IMR-90 (cell line): Measurements from ENCODE around the gene MNDA. TPM values are rescaled to one million over a fixed set of nuclear protein-coding genes. Genes with fewer than 3 reads are reported as not detected.

Experiments used
- ATAC-seq: fragments of 200-7000 bp; cut with Tn5 transposase; 2 replicates; pipeline ENCODE4 v1.9.1; 2020; ENCODE audit warnings: low read depth, mild to moderate bottlenecking, moderate library complexity
- BruUV-seq: library from RNA; stranded (reverse); fragments of 400-500 nt; replicated peaks from 2 replicates; lab custom pipeline; 2021; lab: Mats Ljungman, UMichigan
- CTCF ChIA-PET: fragments of 300-600 bp; formaldehyde crosslinking; extraction: SDS; loops from one replicate; lab custom pipeline; 2021; ENCODE audit warnings: antibody characterized with exemption; lab: Yijun Ruan, JAX
- POLR2A ChIA-PET: fragments of 300-600 bp; sonication (Branson Sonifier 250); formaldehyde crosslinking; loops from one replicate; lab custom pipeline; 2022; ENCODE audit warnings: antibody characterized with exemption; ENCODE audit not compliant: unreplicated experiment; lab: Charles Lee
- DNase-seq: peaks from one replicate; pipeline ENCODE4 v3.0.0; 2013
- H2AFZ ChIP-seq: replicated peaks from 2 replicates; pipeline ENCODE3; 2013; ENCODE audit warnings: low read length, mild to moderate bottlenecking; ENCODE audit not compliant: poor library complexity
- H2AK5ac ChIP-seq: 2 replicates; pipeline ENCODE4 v1.6.1; 2013; ENCODE audit warnings: low read depth, low read length, inconsistent platforms
- H2AK9ac ChIP-seq: replicated peaks from 2 replicates; pipeline ENCODE3; 2013; ENCODE audit warnings: mild to moderate bottlenecking, low read depth, low read length, moderate library complexity; ENCODE audit not compliant: poor library complexity
- H2BK120ac ChIP-seq: 2 replicates; pipeline ENCODE4 v1.6.1; 2013; ENCODE audit warnings: low read depth, low read length, inconsistent platforms
- H2BK15ac ChIP-seq: 3 replicates; pipeline ENCODE4 v1.6.1; 2013; ENCODE audit warnings: low read depth, low read length, inconsistent platforms
- H2BK20ac ChIP-seq: 2 replicates; pipeline ENCODE4 v1.6.1; 2013; ENCODE audit warnings: low read depth, mild to moderate bottlenecking, inconsistent platforms, low read length, moderate library complexity
- H2BK5ac ChIP-seq: 2 replicates; pipeline ENCODE4 v1.6.1; 2013; ENCODE audit warnings: mild to moderate bottlenecking, low read depth, low read length, inconsistent platforms; ENCODE audit not compliant: poor library complexity, severe bottlenecking
- H3K14ac ChIP-seq: replicated peaks from 2 replicates; pipeline ENCODE4 v1.6.1; 2013; ENCODE audit warnings: low read depth, low read length, inconsistent platforms
- H3K18ac ChIP-seq: 2 replicates; pipeline ENCODE4 v1.6.1; 2013; ENCODE audit warnings: low read depth, low read length, control low read depth
- H3K23ac ChIP-seq: 2 replicates; pipeline ENCODE4 v1.6.1; 2013; ENCODE audit warnings: low read depth, low read length, inconsistent platforms
- H3K27ac ChIP-seq: 2 replicates; pipeline ENCODE4 v1.5.1; 2013; ENCODE audit warnings: mild to moderate bottlenecking, control low read depth, low read length; ENCODE audit not compliant: insufficient read depth
- H3K27me3 ChIP-seq: 2 replicates; pipeline ENCODE4 v1.6.1; 2013; ENCODE audit warnings: low read length; ENCODE audit not compliant: control insufficient read depth, insufficient read depth
- H3K36me3 ChIP-seq: 2 replicates; pipeline ENCODE4 v1.6.1; 2013; ENCODE audit warnings: low read length, mixed read lengths; ENCODE audit not compliant: control insufficient read depth, insufficient read depth
- H3K4ac ChIP-seq: 2 replicates; pipeline ENCODE4 v1.6.1; 2013; ENCODE audit warnings: low read depth, low read length, inconsistent platforms
- H3K4me1 ChIP-seq: 2 replicates; pipeline ENCODE4 v1.6.1; 2013; ENCODE audit warnings: low read length, mixed read lengths; ENCODE audit not compliant: control insufficient read depth, insufficient read depth
- H3K4me2 ChIP-seq: 2 replicates; pipeline ENCODE4 v1.6.1; 2013; ENCODE audit warnings: low read depth, mild to moderate bottlenecking, control low read depth, low read length, moderate library complexity
- H3K4me3 ChIP-seq: 2 replicates; pipeline ENCODE4 v1.5.1; 2013; ENCODE audit warnings: low read depth, mild to moderate bottlenecking, control low read depth, low read length, moderate library complexity; ENCODE audit not compliant: insufficient read depth
- H3K56ac ChIP-seq: 2 replicates; pipeline ENCODE4 v1.6.1; 2013; ENCODE audit warnings: low read length, inconsistent platforms; ENCODE audit not compliant: insufficient read depth; ENCODE audit errors: extremely low read depth
- H3K79me1 ChIP-seq, 2 experiments: 2 replicates each; pipeline ENCODE4 v1.6.1; 2013; ENCODE audit warnings: low read length in 2 of 2, inconsistent platforms in 1 of 2, low read depth in 1 of 2
- H3K9ac ChIP-seq: 2 replicates; pipeline ENCODE4 v1.6.1; 2013; ENCODE audit warnings: low read depth, low read length, control low read depth
- H3K9me1 ChIP-seq: 2 replicates; pipeline ENCODE4 v1.6.1; 2013; ENCODE audit warnings: low read length, inconsistent platforms; ENCODE audit not compliant: insufficient read depth
- H3K9me3 ChIP-seq: 2 replicates; pipeline ENCODE4 v1.6.1; 2013; ENCODE audit warnings: low read length; ENCODE audit not compliant: control insufficient read depth, insufficient read depth
- H4K20me1 ChIP-seq: 2 replicates; pipeline ENCODE4 v1.6.1; 2013; ENCODE audit warnings: low read length, inconsistent platforms; ENCODE audit not compliant: insufficient read depth
- H4K5ac ChIP-seq: 2 replicates; pipeline ENCODE4 v1.6.1; 2013; ENCODE audit warnings: mild to moderate bottlenecking, low read depth, low read length, control low read depth
- H4K8ac ChIP-seq, 2 experiments: 2 replicates each; pipeline ENCODE4 v1.6.1; 2013; ENCODE audit warnings: low read depth in 2 of 2, low read length in 2 of 2, control low read depth in 1 of 2, inconsistent platforms in 1 of 2
- H4K91ac ChIP-seq: 2 replicates; pipeline ENCODE4 v1.6.1; 2013; ENCODE audit warnings: low read depth, low read length, inconsistent platforms; ENCODE audit not compliant: insufficient read depth
- CEBPB ChIP-seq: IDR thresholded peaks from 2 replicates; pipeline ENCODE4 v1.6.1; 2012; ENCODE audit warnings: low read depth, low read length, improper control_type of control experiment
- CTCF ChIP-seq: conservative IDR thresholded peaks from 2 replicates; pipeline ENCODE4 v1.5.1; 2012; ENCODE audit warnings: mild to moderate bottlenecking, low read depth, low read length, improper control_type of control experiment
- WGBS, 2 experiments: methylation state at CpG; one replicate each; pipeline versions ENCODE4 v1.1.5 to v1.1.7; 2013; ENCODE audit warnings: missing lambda C conversion rate in 2 of 2; ENCODE audit not compliant: insufficient read length in 1 of 2; ENCODE audit errors: extremely low coverage in 2 of 2; 5-methylcytosine and 5-hydroxymethylcytosine counted together
- dilution Hi-C: fragments of 300-500 bp; cut with HindIII; formaldehyde crosslinking; loops from one replicate; pipeline ENCODE4 v1.14.3; 2018; ENCODE audit warnings: low sequenced_read_pairs; ENCODE audit not compliant: unreplicated experiment
- in situ Hi-C: fragments of 300-500 bp; cut with MboI; formaldehyde crosslinking; loops from 3 replicates; pipeline ENCODE4 v1.14.3; 2019; ENCODE audit warnings: low sequenced_read_pairs, inconsistent platforms, mixed read lengths
- intact Hi-C: fragments of 100-400 bp; cut with micrococcal nuclease; formaldehyde crosslinking; loops from 2 replicates; pipeline ENCODE4 v1.10.0; 2022
- polyA plus RNA-seq, 3 experiments: library from polyadenylated mRNA; depleted of rRNA; stranded (reverse); fragments of >200 nt; gene quantifications; 2 replicates each; pipeline ENCODE4 v1.2.3, GENCODE V29; 2012; ENCODE audit warnings: low replicate concordance in 1 of 3
- total RNA-seq: library from RNA; depleted of rRNA; stranded (reverse); fragments of >200 nt; gene quantifications from 2 replicates; pipeline ENCODE4 v1.2.3, GENCODE V29; 2012

MNDA gene
- total and polyA plus RNA-seq, 2 of the 4 experiments (the other 2 are of a cell fraction), result not detected

- dilution Hi-C loops (no loop called here), intact Hi-C loops (no loop called here), in situ Hi-C loops (no loop called here)
- no peak overlapping the region for H2BK120ac ChIP-seq
- H2AK5ac ChIP-seq, result no peak overlapping the region
- TF ChIP-seq CEBPB, result peak; percentile 38; the same call in 1 of the 2 replicates
- TF ChIP-seq CTCF, result no peak
- no peak overlapping the region for H3K4me2 ChIP-seq
- no peak overlapping the region for H4K91ac ChIP-seq
- no peak overlapping the region for H4K5ac ChIP-seq
- H2BK20ac ChIP-seq, result no peak overlapping the region
- H3K56ac ChIP-seq, result no peak overlapping the region
- no peak overlapping the region for H3K14ac ChIP-seq
- DNase-seq (no peak), ATAC-seq (no peak)
- H3K9me1 ChIP-seq, result no peaks in the 10 kb centered on the region; the same call in 1 of the 2 replicates
- no peaks in the 10 kb centered on the region for H3K4me1 ChIP-seq
- H2BK15ac ChIP-seq, result no peak overlapping the region
- ChIA-PET CTCF (no interaction called here), POLR2A (no interaction called here)
- H4K8ac ChIP-seq, result no peak overlapping the region
- no peak overlapping the region for H2BK5ac ChIP-seq
- H3K9ac ChIP-seq, result no peak overlapping the region
- no peak overlapping the region for H3K23ac ChIP-seq
- no peaks in the 10 kb centered on the region for H3K79me1 ChIP-seq
- no peaks in the 10 kb centered on the region; the same call in 1 of the 2 replicates for H3K9me3 ChIP-seq
- WGBS, 2 experiments, result no CpG with 5 or more reads among the region's 6 CpGs
- no peak overlapping the region for H3K18ac ChIP-seq
- H4K20me1 ChIP-seq, result no peaks in the 10 kb centered on the region
- no peak overlapping the region for H3K4me3 ChIP-seq
- H3K4ac ChIP-seq, result no peak overlapping the region
- no peak overlapping the region for H2AK9ac ChIP-seq
- H3K27me3 ChIP-seq, result no peaks in the 10 kb centered on the region
- H2AFZ ChIP-seq, result no peak overlapping the region
- no peak overlapping the region for H3K27ac ChIP-seq
- H3K36me3 ChIP-seq, result no peaks in the 10 kb centered on the region
- no TSS peak for BruUV-seq
These were observed 24.1 kb upstream of the MNDA start for GRCh38 chr1:158806916-158807536.
